Endothelial cell of umbilical vein (primary cell): ENCODE measurements around the gene MOXD1. TPM values are rescaled to one million over a fixed set of nuclear protein-coding genes. Genes with fewer than 3 reads are reported as not detected.

ENCODE experiments used
- BruUV-seq: library from RNA; stranded (reverse); fragments of 400-500 nt; replicated peaks from 2 replicates; lab custom pipeline; 2021; lab: Mats Ljungman, UMichigan
- CTCF ChIA-PET: fragments of 300-600, 350-600 bp; sonication (Branson Sonifier 250); formaldehyde crosslinking; loops from one replicate; lab custom pipeline; 2021; ENCODE audit warnings: antibody characterized with exemption, inconsistent platforms; lab: Charles Lee
- POLR2A ChIA-PET: fragments of 300-600, 350-600 bp; sonication (Branson Sonifier 250); formaldehyde crosslinking; loops from one replicate; lab custom pipeline; 2021; ENCODE audit warnings: antibody characterized with exemption, inconsistent platforms; lab: Charles Lee
- DNase-seq: peaks from one replicate; pipeline ENCODE4 v3.0.0-alpha.2; 2011; ENCODE audit warnings: low read depth, low spot score
- FAIRE-seq: peaks from 2 replicates; lab custom pipeline; 2011; peaks lifted over from hg19 to GRCh38; lab: Jason Lieb, UNC
- H2AFZ ChIP-seq: 2 replicates; pipeline ENCODE4 v1.6.0; 2012; ENCODE audit warnings: low read depth, low read length, control low read depth, inconsistent platforms
- H3K27ac ChIP-seq: 2 replicates; pipeline ENCODE4 v1.5.1; 2011; ENCODE audit warnings: low read depth, mild to moderate bottlenecking, control low read depth, low read length, moderate library complexity; ENCODE audit not compliant: insufficient read depth
- H3K27me3 ChIP-seq, 2 experiments: 2 replicates each; pipeline versions ENCODE4 v1.6.0 to v1.6.1; 2011; ENCODE audit warnings: low read length in 2 of 2, mixed read lengths in 1 of 2; ENCODE audit not compliant: control insufficient read depth in 2 of 2, insufficient read depth in 2 of 2
- H3K36me3 ChIP-seq, 2 experiments: 2 replicates in 1 of 2; 3 replicates in 1 of 2; pipeline ENCODE4 v1.5.1; 2011; ENCODE audit warnings: low read length in 2 of 2, mild to moderate bottlenecking in 1 of 2, moderate library complexity in 1 of 2; ENCODE audit not compliant: control insufficient read depth in 2 of 2, insufficient read depth in 2 of 2; ENCODE audit errors: extremely low read depth in 1 of 2
- H3K4me1 ChIP-seq: 3 replicates; pipeline ENCODE4 v1.5.1; 2011; ENCODE audit warnings: mild to moderate bottlenecking, low read length; ENCODE audit not compliant: control insufficient read depth, insufficient read depth; ENCODE audit errors: extremely low read depth
- H3K4me2 ChIP-seq: 2 replicates; pipeline ENCODE4 v1.6.1; 2011; ENCODE audit warnings: low read length, control low read depth, mixed read lengths; ENCODE audit not compliant: insufficient read depth
- H3K4me3 ChIP-seq, 3 experiments: fragments of 200-600 bp in 1 of 3; sonication (generic), shearing (Covaris generic) in 1 of 3; replicated peaks in 1 of 3; 2 replicates each; pipeline ENCODE4 v1.5.1; 2011 to 2016; ENCODE audit warnings: control low read depth in 3 of 3, low read length in 3 of 3, mild to moderate bottlenecking in 2 of 3, inconsistent platforms in 1 of 3, low read depth in 1 of 3, moderate library complexity in 1 of 3; ENCODE audit not compliant: insufficient read depth in 1 of 3
- H3K79me2 ChIP-seq: 2 replicates; pipeline ENCODE4 v1.6.0; 2012; ENCODE audit warnings: low read length, inconsistent platforms; ENCODE audit not compliant: control insufficient read depth, insufficient read depth
- H3K9ac ChIP-seq: replicated peaks from 2 replicates; pipeline ENCODE3; 2011; ENCODE audit warnings: low read length, control low read depth; ENCODE audit not compliant: insufficient read depth; ENCODE audit errors: extremely low read depth
- H3K9me1 ChIP-seq: replicated peaks from 3 replicates; pipeline ENCODE4 v1.6.0; 2011; ENCODE audit warnings: mild to moderate bottlenecking, low read length; ENCODE audit not compliant: control insufficient read depth, insufficient read depth; ENCODE audit errors: extremely low read depth
- H3K9me3 ChIP-seq: replicated peaks from 2 replicates; pipeline ENCODE4 v1.5.1; 2012; ENCODE audit warnings: low read length, inconsistent platforms; ENCODE audit not compliant: control insufficient read depth, insufficient read depth
- H4K20me1 ChIP-seq: replicated peaks from 2 replicates; pipeline ENCODE3; 2011; ENCODE audit warnings: mild to moderate bottlenecking, low read length; ENCODE audit not compliant: control insufficient read depth, insufficient read depth; ENCODE audit errors: extremely low read depth
- EZH2 ChIP-seq: IDR thresholded peaks from 2 replicates; pipeline ENCODE4 v1.6.1; 2012; ENCODE audit warnings: borderline replicate concordance, low read depth, mild to moderate bottlenecking, moderate library complexity, low read length, inconsistent platforms; ENCODE audit not compliant: severe bottlenecking
- FOS ChIP-seq: IDR thresholded peaks from 2 replicates; pipeline ENCODE4 v1.6.1; 2011; ENCODE audit warnings: mild to moderate bottlenecking, low read length, moderate library complexity, borderline replicate concordance; ENCODE audit not compliant: insufficient read depth
- GATA2 ChIP-seq: IDR thresholded peaks from 2 replicates; pipeline ENCODE4 v1.7.0; 2011; ENCODE audit warnings: low read depth, mild to moderate bottlenecking, moderate library complexity, mixed read lengths, low read length; ENCODE audit not compliant: insufficient read length, insufficient read depth
- JUN ChIP-seq: IDR thresholded peaks from 2 replicates; pipeline ENCODE4 v1.6.1; 2011; ENCODE audit warnings: borderline replicate concordance, low read depth; ENCODE audit not compliant: insufficient read length, insufficient read depth
- MYC ChIP-seq: IDR thresholded peaks from one replicate; pipeline ENCODE4 v1.6.1; 2011; ENCODE audit warnings: mild to moderate bottlenecking, low read depth, low read length
- POLR2A ChIP-seq: IDR thresholded peaks from 2 replicates; pipeline ENCODE4 v1.6.1; 2012; ENCODE audit warnings: low read depth, mild to moderate bottlenecking, control low read depth, low read length
- POLR2AphosphoS5 ChIP-seq: IDR thresholded peaks from 2 replicates; pipeline ENCODE4 v1.6.1; 2012; ENCODE audit warnings: low read depth, mild to moderate bottlenecking, control low read depth, low read length, moderate library complexity; ENCODE audit not compliant: insufficient read depth
- dilution Hi-C: fragments of 300-500 bp; cut with MboI; formaldehyde crosslinking; loops from one replicate; pipeline ENCODE4 v1.15.0; 2019; ENCODE audit warnings: low sequenced_read_pairs; ENCODE audit not compliant: extremely low pct_ligation_motif_present
- intact Hi-C: fragments of 100-400 bp; cut with micrococcal nuclease; formaldehyde crosslinking; loops from one replicate; pipeline ENCODE4 v1.10.0; 2022
- polyA plus RNA-seq, 4 experiments: library from polyadenylated mRNA; depleted of rRNA in 3 of 4; stranded (reverse) in 3 of 4; unstranded in 1 of 4; fragments of >200 nt; gene quantifications; 2 replicates each; pipeline versions ENCODE4 v1.2.1 to v1.2.3, GENCODE V29; 2011 to 2012; ENCODE audit warnings: missing spikeins in 1 of 4
- total RNA-seq: library from RNA; stranded (reverse); gene quantifications from 2 replicates; pipeline ENCODE4 v1.2.3, GENCODE V29; 2021
- TF ChIP-seq, protein P1 (sequence below): IDR thresholded peaks from 2 replicates; pipeline ENCODE4 v1.6.1; 2011; ENCODE audit not compliant: insufficient read depth, insufficient read length
- TF ChIP-seq, protein P2 (sequence below), 2 donors: IDR thresholded peaks; 1 replicate in 1 of 2; 2 replicates in 1 of 2; pipeline ENCODE4 v1.5.1; 2011; ENCODE audit warnings: low read length in 2 of 2, mild to moderate bottlenecking in 2 of 2, moderate library complexity in 2 of 2, control low read depth in 1 of 2, inconsistent platforms in 1 of 2, low read depth in 1 of 2; ENCODE audit not compliant: insufficient read depth in 1 of 2; ENCODE audit errors: extremely low read depth in 1 of 2

MOXD1 gene
- total and polyA plus RNA-seq, 2 donors (not counting 3 experiments of a cell fraction or from before 2014, with no cell fraction given), result 0.01 TPM; not detected in 1

DNA sequence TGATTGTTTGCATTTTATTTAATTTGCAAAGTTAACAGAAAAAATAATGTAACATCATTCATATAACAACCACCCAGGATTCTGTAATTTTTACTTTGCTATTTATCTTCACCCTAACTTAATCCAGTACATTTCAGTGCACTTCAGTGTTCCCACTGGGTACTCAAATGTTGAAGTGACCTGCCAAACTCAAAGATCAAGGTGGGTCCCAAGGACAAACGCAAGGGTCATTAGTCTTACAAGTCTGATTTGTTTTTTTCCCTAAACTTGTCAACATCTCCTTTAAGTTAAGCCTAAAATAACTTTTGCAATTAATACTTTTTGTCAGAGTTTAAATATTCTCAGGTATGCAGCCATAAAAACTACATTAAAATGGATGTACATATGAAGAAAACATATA is 53.0 kb downstream of the MOXD1 start:
- dilution Hi-C loops (no loop called here), intact Hi-C loops (no loop called here)
- no peaks in the 10 kb centered on the region for H3K9me3 ChIP-seq
- no peak overlapping the region for H3K4me3 ChIP-seq
- H2AFZ ChIP-seq, result no peak overlapping the region
- ChIA-PET CTCF (no interaction called here), POLR2A (no interaction called here)
- H3K9me1 ChIP-seq, result no peaks in the 10 kb centered on the region
- FAIRE-seq, result no peak
- no peaks in the 10 kb centered on the region for H3K4me1 ChIP-seq
- TF ChIP-seq EZH2 (no peak), MYC (no peak), POLR2A (no peak), FOS (no peak), JUN (no peak), POLR2AphosphoS5 (no peak), GATA2 (no peak)
- TF ChIP-seq, protein P1, sequence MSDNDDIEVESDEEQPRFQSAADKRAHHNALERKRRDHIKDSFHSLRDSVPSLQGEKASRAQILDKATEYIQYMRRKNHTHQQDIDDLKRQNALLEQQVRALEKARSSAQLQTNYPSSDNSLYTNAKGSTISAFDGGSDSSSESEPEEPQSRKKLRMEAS, result no peak
- TF ChIP-seq, protein P2, sequence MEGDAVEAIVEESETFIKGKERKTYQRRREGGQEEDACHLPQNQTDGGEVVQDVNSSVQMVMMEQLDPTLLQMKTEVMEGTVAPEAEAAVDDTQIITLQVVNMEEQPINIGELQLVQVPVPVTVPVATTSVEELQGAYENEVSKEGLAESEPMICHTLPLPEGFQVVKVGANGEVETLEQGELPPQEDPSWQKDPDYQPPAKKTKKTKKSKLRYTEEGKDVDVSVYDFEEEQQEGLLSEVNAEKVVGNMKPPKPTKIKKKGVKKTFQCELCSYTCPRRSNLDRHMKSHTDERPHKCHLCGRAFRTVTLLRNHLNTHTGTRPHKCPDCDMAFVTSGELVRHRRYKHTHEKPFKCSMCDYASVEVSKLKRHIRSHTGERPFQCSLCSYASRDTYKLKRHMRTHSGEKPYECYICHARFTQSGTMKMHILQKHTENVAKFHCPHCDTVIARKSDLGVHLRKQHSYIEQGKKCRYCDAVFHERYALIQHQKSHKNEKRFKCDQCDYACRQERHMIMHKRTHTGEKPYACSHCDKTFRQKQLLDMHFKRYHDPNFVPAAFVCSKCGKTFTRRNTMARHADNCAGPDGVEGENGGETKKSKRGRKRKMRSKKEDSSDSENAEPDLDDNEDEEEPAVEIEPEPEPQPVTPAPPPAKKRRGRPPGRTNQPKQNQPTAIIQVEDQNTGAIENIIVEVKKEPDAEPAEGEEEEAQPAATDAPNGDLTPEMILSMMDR (IDR thresholded peaks at IDR 0.05; ENCODE audit: extremely low read depth in 1 of 2, insufficient read depth in 1 of 2, low read depth in 1 of 2, low read length in 2 of 2), result no peak
- no peak for DNase-seq
- H3K36me3 ChIP-seq, result no peaks in the 10 kb centered on the region
- H3K79me2 ChIP-seq, result no peaks in the 10 kb centered on the region
- H3K27ac ChIP-seq, result no peak overlapping the region
- no TSS peak for BruUV-seq
- no peak overlapping the region for H3K9ac ChIP-seq
- H3K27me3 ChIP-seq, result peaks cover 2 to 5% of the 10 kb centered on the region in 2 experiments
- H4K20me1 ChIP-seq, result no peaks in the 10 kb centered on the region
- no peak overlapping the region for H3K4me2 ChIP-seq
